ENCODE data around the gene DZIP3. TPM values are rescaled to one million over a fixed set of nuclear protein-coding genes. Genes with fewer than 3 reads are reported as not detected.

The DZIP3 gene
- total and polyA plus RNA-seq, 2 of the 13 experiments (the other 11 are each of a cell fraction or from before 2014, with no cell fraction given), result 11.3 to 17.3 TPM

- TF ChIP-seq HES4 (CRISPR knock-in tag; IDR thresholded peaks at IDR 0.05; ENCODE audit: borderline replicate concordance) (no peak), ZBTB39 (CRISPR knock-in tag; IDR thresholded peaks at IDR 0.05) (no peak), ZUFSP (CRISPR knock-in tag; IDR thresholded peaks at IDR 0.05; ENCODE audit: borderline replicate concordance) (no peak), TFAP4 (IDR thresholded peaks at IDR 0.05; ENCODE audit: borderline replicate concordance, low read depth) (peak; percentile 95), ZFP36L1 (CRISPR knock-in tag; IDR thresholded peaks at IDR 0.05) (no peak), ZNF883 (CRISPR knock-in tag; IDR thresholded peaks at IDR 0.05; ENCODE audit: not compliant biosample characterization) (peak; percentile 34), ZNF33A (CRISPR knock-in tag; IDR thresholded peaks at IDR 0.05; ENCODE audit: borderline replicate concordance) (no peak), AKAP8 (CRISPR knock-in tag; IDR thresholded peaks at IDR 0.05) (0 out of 2 replicates have a peak, but pooled peaks have one; percentile 49), MTA1 (CRISPR knock-in tag; IDR thresholded peaks at IDR 0.05; ENCODE audit: borderline replicate concordance) (peak; percentile 75; the same call in 1 of the 2 replicates), PITX1 (CRISPR knock-in tag; IDR thresholded peaks at IDR 0.05) (peak; percentile 79), ZSCAN5A (CRISPR knock-in tag; IDR thresholded peaks at IDR 0.05; ENCODE audit: borderline replicate concordance) (peak; percentile 94; the same call in 1 of the 2 replicates), STAT6 (CRISPR knock-in tag; IDR thresholded peaks at IDR 0.05; ENCODE audit: borderline replicate concordance) (0 out of 2 replicates have a peak, but pooled peaks have one; percentile 56), SMC3 (IDR thresholded peaks at IDR 0.05; ENCODE audit: low read length) (no peak), JDP2 (CRISPR knock-in tag; IDR thresholded peaks at IDR 0.05; ENCODE audit: borderline replicate concordance) (no peak), IKZF5 (CRISPR knock-in tag; IDR thresholded peaks at IDR 0.05) (peak; percentile 70)
Observed at GRCh38 chr3:108589081-108589997, at the start of gene DZIP3, which contains the start of gene CIP2A (continued).
